DMS53 treated with DMSO at 0.1 percent for 48 hours (cell line): ENCODE measurements around the gene LIPI.
"Not testable (repeated sequence)": the region's sequence is repeated elsewhere in the genome, so short reads cannot be mapped to it uniquely, and the experiment has no call there.

ENCODE experiments used
- DNase-seq: peaks from one replicate; lab custom pipeline; 2025; ENCODE audit not compliant: unreplicated experiment; lab: John Stamatoyannopoulos, UW

Gene LIPI

GRCh38 chr21:14119038-14119437 is 91.7 kb downstream of the LIPI start:
- no peak for DNase-seq

GRCh38 chr21:14116080-14116481 is 94.7 kb downstream of the LIPI start:
- DNase-seq: no peak

- no peak for DNase-seq
These were observed 95.1 kb downstream of the LIPI start for GRCh38 chr21:14115646-14116045.

GRCh38 chr21:14114251-14114650 is 96.5 kb downstream of the LIPI start:
- DNase-seq: peak; percentile 83

- not testable (repeated sequence) for DNase-seq
These were observed 106.2 kb downstream of the LIPI start for GRCh38 chr21:14104564-14104963.

- no peak for DNase-seq
These were observed 111.2 kb downstream of the LIPI start for GRCh38 chr21:14099570-14099969.

GRCh38 chr21:14097881-14098499 is 112.8 kb downstream of the LIPI start:
- DNase-seq: no peak

- no peak for DNase-seq
These were observed 114.2 kb downstream of the LIPI start for GRCh38 chr21:14096577-14096976.

GRCh38 chr21:14096172-14096571 is 114.6 kb downstream of the LIPI start:
- DNase-seq: no peak

- no peak for DNase-seq
These were observed 115.7 kb downstream of the LIPI start for GRCh38 chr21:14095056-14095455.

GRCh38 chr21:14092834-14093560 is 117.8 kb downstream of the LIPI start:
- no peak for DNase-seq

GRCh38 chr21:14090184-14090583 is 120.6 kb downstream of the LIPI start:
- not testable (repeated sequence) for DNase-seq

- DNase-seq: no peak
These were observed 122.4 kb downstream of the LIPI start for GRCh38 chr21:14088391-14088790.

- no peak for DNase-seq
These were observed 124.2 kb downstream of the LIPI start for GRCh38 chr21:14086553-14086952.

- DNase-seq: no peak
These were observed 126.1 kb downstream of the LIPI start for GRCh38 chr21:14084701-14085100.

GRCh38 chr21:14084068-14084501 is 126.7 kb downstream of the LIPI start:
- DNase-seq: no peak

GRCh38 chr21:14080764-14081096 is 130.0 kb downstream of the LIPI start:
- no peak for DNase-seq

- no peak for DNase-seq
These were observed 130.6 kb downstream of the LIPI start for GRCh38 chr21:14080040-14080763.

GRCh38 chr21:14078746-14079375 is 131.9 kb downstream of the LIPI start:
- DNase-seq: no peak

- no peak for DNase-seq
These were observed 134.5 kb downstream of the LIPI start for GRCh38 chr21:14076143-14076806.
